Measurements from ENCODE around the gene CDHR5.

CDHR5 gene

GRCh38 chr11:645536-645935 is 20.8 kb upstream of the CDHR5 start:
- POLR2A ChIA-PET, result no interaction called here
- no peak for DNase-seq (ENCODE audit: low read depth, low spot score)
- no peak for TF ChIP-seq CTCF (IDR thresholded peaks at IDR 0.05; ENCODE audit: insufficient read depth, low read length, missing control alignments)
- no peak overlapping the region for H3K4me3 ChIP-seq (ENCODE audit: low read depth, low read length)
- CTCF ChIA-PET, result interaction anchor here (1.6 kb wide), 1 partner anchor 13 kb away, joined by 4 read pairs; no protein-coding TSS in a partner anchor

- ChIA-PET CTCF (no interaction called here), POLR2A (interaction anchor here (0.5 kb wide), 1 partner anchor 178 kb away, joined by 3 read pairs; no protein-coding TSS in a partner anchor)
- no peak for TF ChIP-seq CTCF (IDR thresholded peaks at IDR 0.05; ENCODE audit: insufficient read depth, low read length, missing control alignments)
- no peak overlapping the region for H3K4me3 ChIP-seq (ENCODE audit: low read depth, low read length)
- DNase-seq (ENCODE audit: low read depth, low spot score), result no peak
These were observed 19.3 kb upstream of the CDHR5 start for GRCh38 chr11:643849-644738.

GRCh38 chr11:643366-643765 is 18.6 kb upstream of the CDHR5 start:
- no peak for TF ChIP-seq CTCF (IDR thresholded peaks at IDR 0.05; ENCODE audit: insufficient read depth, low read length, missing control alignments)
- no peak for DNase-seq (ENCODE audit: low read depth, low spot score)
- ChIA-PET POLR2A (interaction anchor here (0.5 kb wide), 1 partner anchor 179 kb away, joined by 3 read pairs; no protein-coding TSS in a partner anchor), CTCF (no interaction called here)
- no peak overlapping the region for H3K4me3 ChIP-seq (ENCODE audit: low read depth, low read length)

GRCh38 chr11:641806-642370 is 17.1 kb upstream of the CDHR5 start:
- ChIA-PET POLR2A (no interaction called here), CTCF (interaction anchor here (1.0 kb wide), 1 partner anchor 9 kb away, joined by 3 read pairs; no protein-coding TSS in a partner anchor)
- no peak overlapping the region for H3K4me3 ChIP-seq (ENCODE audit: low read depth, low read length)
- no peak for TF ChIP-seq CTCF (IDR thresholded peaks at IDR 0.05; ENCODE audit: insufficient read depth, low read length, missing control alignments)
- DNase-seq (ENCODE audit: low read depth, low spot score), result no peak

GRCh38 chr11:640021-640706 is 15.4 kb upstream of the CDHR5 start:
- CTCF ChIA-PET, result interaction anchor here (2.0 kb wide), 1 partner anchor 87 kb away, joined by 7 read pairs; no protein-coding TSS in a partner anchor
- no peak for DNase-seq (ENCODE audit: low read depth, low spot score)
- POLR2A ChIA-PET, result no interaction called here
- no peak for TF ChIP-seq CTCF (IDR thresholded peaks at IDR 0.05; ENCODE audit: insufficient read depth, low read length, missing control alignments)
- no peak overlapping the region for H3K4me3 ChIP-seq (ENCODE audit: low read depth, low read length)

All from AG04449 (cell line).